Fibroblast of lung (primary cell): Measurements from ENCODE around the gene H1-8.

Experiments
- CTCF ChIP-seq, 2 donors: IDR thresholded peaks in 1 of 2; conservative IDR thresholded peaks in 1 of 2; 1 replicate in 1 of 2; 2 replicates in 1 of 2; pipeline ENCODE4 v1.5.1; 2011 to 2012; ENCODE audit warnings: low read length in 2 of 2, control low read depth in 1 of 2, inconsistent platforms in 1 of 2, low read depth in 1 of 2, mild to moderate bottlenecking in 1 of 2
- EZH2 ChIP-seq: IDR thresholded peaks from 2 replicates; pipeline ENCODE4 v1.5.1; 2012; ENCODE audit warnings: low read length, control low read depth, mild to moderate bottlenecking; ENCODE audit errors: missing control alignments

- no peak for TF ChIP-seq CTCF (conservative IDR thresholded peaks at IDR 0.05 in 1 of 2, IDR thresholded peaks at IDR 0.05 in 1 of 2; ENCODE audit: low read depth in 1 of 2, low read length in 2 of 2)
- no peak for TF ChIP-seq EZH2
Observed at GRCh38 chr3:129573493-129573892, 30.5 kb downstream of the H1-8 start.
